Caco-2 (cell line): ENCODE results near the gene TMEM233. TPM values are rescaled to one million over a fixed set of nuclear protein-coding genes. Genes with fewer than 3 reads are reported as not detected.

Experiments
- BruUV-seq: library from RNA; stranded (reverse); fragments of 400-500 nt; replicated peaks from 2 replicates; lab custom pipeline; 2021; lab: Mats Ljungman, UMichigan
- CTCF ChIA-PET: fragments of 300-600 bp; sonication (Branson Sonifier 250); formaldehyde crosslinking; loops from one replicate; lab custom pipeline; 2022; ENCODE audit warnings: antibody characterized with exemption; lab: Charles Lee
- POLR2A ChIA-PET: fragments of 300-600 bp; sonication (Branson Sonifier 250); formaldehyde crosslinking; loops from one replicate; lab custom pipeline; 2022; ENCODE audit warnings: antibody characterized with exemption; lab: Charles Lee
- DNase-seq, 2 experiments: peaks; one replicate each; pipeline versions ENCODE4 v3.0.0 to v3.0.0-alpha.2; 2020 to 2022
- H3K27me3 ChIP-seq: replicated peaks from 2 replicates; pipeline ENCODE4 v1.6.0; 2011; ENCODE audit warnings: low read length; ENCODE audit not compliant: control insufficient read depth, insufficient read depth
- H3K36me3 ChIP-seq: 2 replicates; pipeline ENCODE4 v1.5.1; 2011; ENCODE audit warnings: low read length; ENCODE audit not compliant: control insufficient read depth, insufficient read depth
- H3K4me1 ChIP-seq: fragments of 250-450 bp; sonication (Bioruptor Pico); 2 replicates; pipeline ENCODE4 v1.5.1; 2020; ENCODE audit warnings: mild to moderate bottlenecking
- H3K4me3 ChIP-seq: 2 replicates; pipeline ENCODE4 v1.5.1; 2011; ENCODE audit warnings: low read depth, mild to moderate bottlenecking, control low read depth, low read length
- H3K9me3 ChIP-seq: fragments of 250-450 bp; sonication (Bioruptor Pico); 2 replicates; pipeline ENCODE4 v1.5.1; 2020; ENCODE audit warnings: mild to moderate bottlenecking, moderate library complexity
- H3K27ac Mint-ChIP-seq: one replicate; pipeline ENCODE4 v1.8.0; 2022; ENCODE audit warnings: mixed read lengths; ENCODE audit not compliant: unreplicated experiment
- H3K27me3 Mint-ChIP-seq: one replicate; pipeline ENCODE4 v1.8.0; 2022; ENCODE audit warnings: mixed read lengths; ENCODE audit not compliant: insufficient read depth, unreplicated experiment
- H3K36me3 Mint-ChIP-seq: one replicate; pipeline ENCODE4 v1.8.0; 2022; ENCODE audit warnings: mild to moderate bottlenecking, mixed read lengths; ENCODE audit not compliant: insufficient read depth, unreplicated experiment
- H3K4me1 Mint-ChIP-seq: one replicate; pipeline ENCODE4 v1.8.0; 2022; ENCODE audit warnings: low read depth, mixed read lengths; ENCODE audit not compliant: unreplicated experiment
- H3K4me3 Mint-ChIP-seq: one replicate; pipeline ENCODE4 v1.8.0; 2022; ENCODE audit warnings: mild to moderate bottlenecking, moderate library complexity, mixed read lengths; ENCODE audit not compliant: unreplicated experiment
- H3K9me3 Mint-ChIP-seq: one replicate; pipeline ENCODE4 v1.8.0; 2022; ENCODE audit warnings: mixed read lengths; ENCODE audit not compliant: unreplicated experiment
- CTCF ChIP-seq, 2 experiments: fragments of 200-600 bp in 1 of 2; IDR thresholded peaks; 1 replicate in 1 of 2; 2 replicates in 1 of 2; pipeline versions ENCODE4 v1.5.1 to v1.8.0; 2011 to 2022; ENCODE audit warnings: antibody characterized with exemption in 1 of 2, control low read depth in 1 of 2, inconsistent platforms in 1 of 2, low read depth in 1 of 2, low read length in 1 of 2, mild to moderate bottlenecking in 1 of 2, moderate library complexity in 1 of 2; ENCODE audit not compliant: insufficient read depth in 1 of 2, severe bottlenecking in 1 of 2, unreplicated experiment in 1 of 2
- intact Hi-C: fragments of 100-400 bp; cut with micrococcal nuclease; formaldehyde crosslinking; loops from one replicate; pipeline ENCODE4 v1.10.0; 2022; ENCODE audit not compliant: unreplicated experiment
- total RNA-seq: library from RNA; stranded (reverse); gene quantifications from 2 replicates; pipeline ENCODE4 v1.2.3, GENCODE V29; 2022

TMEM233 gene
- total RNA-seq, 1 experiment from 2014 or later, result not detected

DNA sequence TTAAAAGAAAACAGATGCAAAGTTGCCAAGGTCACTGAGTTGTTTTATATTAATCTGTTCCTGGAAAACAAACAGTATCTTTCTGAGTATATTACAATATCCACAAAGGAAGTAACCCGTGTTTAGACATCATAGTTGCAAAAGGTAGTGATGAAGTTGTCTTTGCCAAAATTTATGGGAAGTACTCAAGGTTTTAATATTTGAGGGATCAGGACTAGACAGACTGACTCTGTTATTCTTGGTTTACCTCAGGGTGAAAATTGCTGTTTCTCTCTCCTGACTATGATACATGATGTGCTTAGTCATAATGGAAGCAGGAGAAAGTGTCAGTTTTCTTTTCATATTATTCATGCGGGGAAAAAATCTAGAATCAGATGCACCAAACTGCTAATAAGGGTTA is 28.3 kb downstream of the TMEM233 start:
- CTCF ChIA-PET, result no interaction called here
- no peak overlapping the region for H3K4me3 ChIP-seq
- Mint-ChIP-seq H3K36me3 (no peaks in the 10 kb centered on the region), H3K27ac (no peak overlapping the region), H3K9me3 (peaks cover 10% of the 10 kb centered on the region), H3K4me3 (no peak overlapping the region), H3K27me3 (peaks cover 12% of the 10 kb centered on the region), H3K4me1 (no peaks in the 10 kb centered on the region)
- no peak for DNase-seq
- no peaks in the 10 kb centered on the region for H3K27me3 ChIP-seq
- H3K4me1 ChIP-seq, result no peaks in the 10 kb centered on the region
- no TSS peak for BruUV-seq
- intact Hi-C loops, result no loop called here
- POLR2A ChIA-PET, result no interaction called here
- H3K9me3 ChIP-seq, result 0 out of 2 replicates have a peak, but pooled peaks cover 4% of the 10 kb centered on the region
- no peaks in the 10 kb centered on the region for H3K36me3 ChIP-seq
- TF ChIP-seq CTCF (IDR thresholded peaks at IDR 0.05; ENCODE audit: insufficient read depth in 1 of 2, low read depth in 1 of 2, low read length in 1 of 2, severe bottlenecking in 1 of 2, unreplicated experiment in 1 of 2), result no peak

DNA sequence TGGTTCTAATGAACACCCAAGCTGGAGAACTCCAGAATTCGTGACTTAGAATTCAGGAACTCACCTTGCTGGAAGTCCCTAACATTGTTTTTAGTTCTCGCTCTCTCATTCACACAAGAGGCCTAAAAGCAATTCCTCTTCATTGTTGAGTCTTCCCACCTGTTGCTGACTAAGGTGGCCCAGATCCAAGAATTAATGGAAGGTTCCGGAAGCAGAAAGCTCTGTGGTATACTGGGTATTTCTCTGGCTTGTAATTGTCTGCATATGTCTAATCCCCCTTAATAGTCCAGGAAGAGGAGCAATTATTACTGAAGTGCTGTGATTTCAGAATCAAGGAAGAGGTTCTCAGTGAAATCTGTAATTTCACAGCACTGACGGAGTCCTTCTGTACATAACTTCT is 31.4 kb downstream of the TMEM233 start:
- no peaks in the 10 kb centered on the region for H3K4me1 Mint-ChIP-seq

DNA sequence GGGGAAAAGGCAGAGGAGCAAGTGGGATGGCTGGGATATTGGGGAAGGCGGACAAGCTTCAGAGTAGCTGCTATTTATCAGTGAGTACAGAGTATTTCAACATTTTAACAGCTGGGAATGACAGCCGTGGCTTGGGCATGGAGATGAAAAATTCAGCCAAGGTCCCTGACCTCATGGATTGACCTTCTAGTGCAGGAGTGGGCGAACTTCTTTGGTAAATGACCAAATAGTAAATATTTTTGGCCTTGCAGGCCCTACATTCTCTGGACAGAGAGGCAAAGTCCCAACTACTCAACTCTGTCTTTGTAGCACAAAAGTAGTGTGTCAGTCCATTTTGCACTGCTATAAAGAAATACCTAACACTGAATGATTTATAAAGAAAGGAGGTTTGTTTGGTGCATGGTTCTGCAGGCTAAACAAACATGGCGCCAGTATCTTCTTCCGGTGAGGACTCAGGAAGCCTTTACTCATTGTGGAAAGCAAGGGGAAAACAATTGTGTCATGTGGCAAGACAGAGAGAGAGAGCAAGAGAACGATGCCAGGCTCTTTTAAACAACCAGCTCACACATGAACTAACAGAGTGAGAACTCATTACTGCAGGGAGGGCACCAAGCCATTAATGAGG is 33.6 kb downstream of the TMEM233 start:
- CTCF ChIA-PET, result no interaction called here
- no peak for DNase-seq
- Histone ChIP-seq H3K4me3 (no peak overlapping the region), H3K27me3 (no peaks in the 10 kb centered on the region), H3K9me3 (no peaks in the 10 kb centered on the region), H3K4me1 (no peaks in the 10 kb centered on the region), H3K36me3 (no peaks in the 10 kb centered on the region)
- POLR2A ChIA-PET, result no interaction called here
- H3K4me3 Mint-ChIP-seq, result no peak overlapping the region
- no peak overlapping the region for H3K27ac Mint-ChIP-seq
- H3K27me3 Mint-ChIP-seq, result peaks cover 9% of the 10 kb centered on the region
- no peak for TF ChIP-seq CTCF (IDR thresholded peaks at IDR 0.05; ENCODE audit: insufficient read depth in 1 of 2, low read depth in 1 of 2, low read length in 1 of 2, severe bottlenecking in 1 of 2, unreplicated experiment in 1 of 2)
- intact Hi-C loops, result no loop called here
- no peaks in the 10 kb centered on the region for H3K36me3 Mint-ChIP-seq
- BruUV-seq, result no TSS peak
- H3K9me3 Mint-ChIP-seq, result no peaks in the 10 kb centered on the region
- H3K4me1 Mint-ChIP-seq, result no peaks in the 10 kb centered on the region

More for the DNA sequence above, 31.4 kb downstream of the TMEM233 start:
- DNase-seq, result no peak
- no peak overlapping the region for H3K4me3 ChIP-seq
- TF ChIP-seq CTCF (IDR thresholded peaks at IDR 0.05; ENCODE audit: insufficient read depth in 1 of 2, low read depth in 1 of 2, low read length in 1 of 2, severe bottlenecking in 1 of 2, unreplicated experiment in 1 of 2), result no peak
- no peaks in the 10 kb centered on the region for H3K9me3 Mint-ChIP-seq
- H3K4me1 ChIP-seq, result no peaks in the 10 kb centered on the region
- POLR2A ChIA-PET, result no interaction called here
- H3K36me3 Mint-ChIP-seq, result no peaks in the 10 kb centered on the region
- CTCF ChIA-PET, result interaction anchor here (0.6 kb wide), 1 partner anchor 12 kb away, joined by 3 read pairs; no protein-coding TSS in a partner anchor
- H3K9me3 ChIP-seq, result no peaks in the 10 kb centered on the region
- BruUV-seq, result no TSS peak
- no peaks in the 10 kb centered on the region for H3K36me3 ChIP-seq
- no peaks in the 10 kb centered on the region for H3K27me3 ChIP-seq
- H3K27ac Mint-ChIP-seq, result no peak overlapping the region
- no peak overlapping the region for H3K4me3 Mint-ChIP-seq
- H3K27me3 Mint-ChIP-seq, result peaks cover 9% of the 10 kb centered on the region
- intact Hi-C loops, result no loop called here
